HG03342 (cell line): ENCODE measurements around the gene CLCF1.

ENCODE experiments used
- ATAC-seq: cut with Tn5 transposase; IDR thresholded peaks from one replicate; pipeline ENCODE4 v1.9.1; 2021; ENCODE audit warnings: mild to moderate bottlenecking, moderate library complexity; ENCODE audit not compliant: unreplicated experiment

CLCF1 gene

DNA sequence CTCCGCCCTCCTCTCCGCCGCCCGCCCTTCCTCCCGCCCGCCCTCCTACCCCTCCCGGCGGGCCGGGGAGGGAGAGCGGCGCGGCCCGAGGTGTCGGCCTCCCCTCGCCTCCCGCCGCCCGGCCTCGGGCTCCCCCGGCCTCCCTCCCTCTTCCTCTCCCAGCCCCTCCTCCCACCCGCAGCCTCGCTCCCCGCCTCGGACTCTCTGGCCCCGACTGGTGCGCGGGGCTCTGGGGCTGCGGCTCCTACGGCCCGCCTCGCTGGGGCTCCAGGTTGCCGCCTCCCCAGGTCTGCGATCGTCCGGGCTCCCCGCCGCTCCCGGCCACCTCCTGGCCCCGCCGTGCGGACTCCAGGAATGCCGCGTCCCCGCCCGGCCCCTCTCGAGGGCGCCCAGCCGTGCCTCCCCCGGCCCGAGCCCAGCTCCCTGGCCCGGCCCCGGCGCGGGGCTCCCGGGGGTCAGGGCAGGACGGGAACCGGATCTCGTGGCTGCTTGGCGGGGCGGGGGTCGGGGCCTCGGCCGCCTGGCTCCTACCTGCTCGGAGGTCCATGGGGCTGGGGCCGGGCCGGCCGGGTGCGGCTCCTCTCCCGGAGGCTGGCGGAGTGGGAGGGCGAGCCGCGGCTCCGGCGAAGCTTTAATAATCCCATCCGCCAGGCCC lies at the start of gene CLCF1:
CLCF1 (minus strand) TSS at position 606 of the 655 bp plus-strand sequence; CDS start at position 547, 59 bp downstream.
- no peak for ATAC-seq

DNA sequence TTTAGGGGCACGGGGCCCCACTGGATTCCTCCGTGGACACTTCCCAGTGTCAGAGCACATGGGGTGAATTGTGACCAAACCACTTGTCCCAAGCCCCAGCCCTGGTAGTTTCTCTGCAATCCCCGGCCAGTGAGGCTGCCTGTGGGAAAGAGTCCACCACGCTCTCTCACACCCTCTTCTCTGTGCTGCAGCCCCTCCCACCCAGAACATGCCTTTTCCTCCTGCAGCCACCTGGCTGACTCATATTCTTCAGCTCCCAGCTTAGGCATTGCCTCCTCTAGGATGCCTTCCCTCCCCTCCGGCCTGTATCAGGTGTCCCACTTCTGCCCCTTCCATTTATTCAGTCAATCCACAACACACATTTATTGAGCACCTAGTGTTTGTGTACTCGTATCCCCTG lies 49.5 kb upstream of the CLCF1 start:
- no peak for ATAC-seq

DNA sequence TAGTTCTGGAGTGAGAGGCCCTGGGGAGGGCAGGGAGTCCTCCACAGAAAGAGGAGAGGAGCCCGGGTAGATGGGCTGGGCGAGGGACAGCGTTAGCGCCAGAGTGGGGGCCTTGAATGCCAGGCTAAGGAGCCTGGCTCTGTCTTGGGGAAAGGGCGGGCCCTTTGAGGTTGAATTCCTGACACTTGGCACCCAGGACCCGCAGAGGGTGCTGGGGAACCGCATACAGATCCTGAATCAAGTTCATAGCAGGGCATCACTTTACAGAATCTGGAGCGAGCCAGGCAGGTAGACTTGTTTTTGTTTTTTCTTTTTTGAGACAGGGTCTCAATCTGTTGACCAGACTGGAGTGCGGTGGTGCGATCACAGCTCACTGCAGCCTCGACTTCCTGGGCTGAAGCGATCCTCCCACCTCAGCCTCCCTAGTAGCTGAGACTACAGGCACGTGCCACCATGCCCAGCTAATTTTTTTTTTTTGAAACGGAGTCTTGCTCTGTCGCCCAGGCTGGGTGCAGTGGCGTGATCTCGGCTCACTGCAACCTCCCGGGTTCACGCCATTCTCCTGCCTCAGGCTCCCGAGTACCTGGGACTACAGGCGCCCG lies 48.1 kb upstream of the CLCF1 start:
- no peak for ATAC-seq

DNA sequence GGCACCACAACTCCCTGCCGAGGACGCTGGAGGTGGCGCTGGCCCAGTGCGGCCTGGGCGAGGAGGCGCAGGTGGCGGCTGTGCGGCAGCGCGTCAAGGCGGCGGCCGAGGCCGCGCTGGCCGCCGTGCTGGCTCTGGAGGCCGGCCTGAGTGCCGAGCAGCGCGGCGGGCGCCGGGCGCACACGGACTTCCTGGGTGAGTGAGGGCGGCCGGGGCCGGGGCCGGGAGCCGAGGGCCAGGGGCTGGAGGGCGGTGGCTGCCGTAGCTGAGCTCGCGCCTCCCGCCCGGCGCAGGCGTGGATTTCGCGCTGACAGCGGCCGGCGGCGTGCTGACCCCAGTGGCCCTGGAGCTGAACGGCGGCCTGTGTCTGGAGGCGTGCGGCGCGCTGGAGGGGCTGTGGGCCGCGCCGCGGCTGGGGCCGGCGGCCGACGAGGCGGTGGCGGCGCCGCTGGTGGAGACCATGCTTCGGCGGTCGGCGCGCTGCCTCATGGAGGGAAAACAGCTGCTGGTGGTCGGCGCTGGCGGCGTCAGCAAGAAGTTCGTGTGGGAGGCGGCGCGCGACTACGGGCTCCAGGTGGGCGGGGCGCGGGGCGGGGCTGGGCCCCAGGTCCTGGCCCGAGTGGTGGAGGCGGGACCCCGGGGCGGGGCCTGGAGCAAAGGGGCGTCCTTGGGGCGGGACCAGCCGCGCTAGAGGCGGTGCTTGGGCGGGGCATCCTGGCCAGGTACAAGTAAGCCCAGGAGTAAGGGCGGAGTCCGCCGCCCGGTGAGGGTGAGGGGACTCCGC lies 47.4 kb upstream of the CLCF1 start:
- ATAC-seq = peak; percentile 83

DNA sequence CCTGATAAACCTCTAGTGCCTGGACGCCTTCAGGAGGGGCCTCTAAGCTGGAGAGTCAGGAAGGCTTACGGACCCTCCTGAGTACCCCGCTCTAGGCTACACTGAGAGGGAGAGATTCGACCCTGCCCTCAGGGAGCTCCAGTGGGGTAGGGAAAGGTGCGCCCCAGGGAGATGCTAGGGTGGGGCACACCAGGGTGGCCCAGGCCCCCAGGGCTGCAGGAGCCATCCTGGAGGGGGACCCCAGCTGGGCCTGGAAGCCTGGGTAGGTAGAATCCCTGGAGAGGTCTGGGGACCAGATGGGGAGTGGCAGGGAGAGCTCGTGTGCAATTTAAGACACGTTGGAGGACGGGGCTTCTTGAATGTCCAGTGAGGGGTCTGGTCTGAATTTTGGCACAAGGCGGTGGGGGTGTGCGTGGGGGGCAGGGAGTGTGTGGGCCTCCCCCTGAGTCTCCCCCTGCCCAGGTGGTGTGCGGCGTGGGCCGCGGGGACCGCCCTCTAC lies 46.8 kb upstream of the CLCF1 start:
- no peak for ATAC-seq

DNA sequence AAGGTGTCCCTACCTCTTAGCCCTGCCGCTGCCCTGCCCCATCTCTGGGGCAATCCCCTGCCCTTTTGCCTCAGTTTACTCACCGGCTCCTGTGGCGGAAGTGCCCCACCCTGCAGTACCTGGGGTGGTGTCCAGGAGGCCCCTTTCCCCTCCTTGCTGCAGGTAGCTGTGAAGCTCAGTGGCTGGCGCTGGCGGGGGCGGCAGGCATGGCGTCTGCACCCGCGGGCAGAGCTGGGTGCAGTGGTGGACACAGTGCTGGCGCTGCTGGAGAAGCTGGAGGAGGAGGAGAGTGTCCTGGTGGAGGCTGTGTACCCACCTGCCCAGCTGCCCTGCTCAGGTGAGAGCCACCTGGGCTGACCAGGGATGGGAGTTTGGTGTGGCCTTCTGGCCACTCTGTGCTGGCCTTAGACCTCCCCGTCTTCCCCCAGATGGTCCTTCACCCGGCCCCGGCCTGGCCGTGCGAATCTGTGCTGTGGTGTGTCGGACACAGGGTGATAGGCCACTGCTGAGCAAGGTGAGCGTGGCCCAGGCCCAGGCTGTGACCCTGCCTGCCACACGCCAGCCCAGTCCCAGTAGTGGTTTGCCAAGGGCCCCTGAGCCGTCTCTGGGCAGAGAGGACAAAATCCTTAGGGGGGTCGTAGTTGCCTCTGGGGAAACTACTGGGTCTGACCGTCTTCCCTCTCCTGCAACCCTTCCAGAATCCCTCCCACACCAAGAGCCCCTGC lies 46.1 kb upstream of the CLCF1 start:
- ATAC-seq = no peak

DNA sequence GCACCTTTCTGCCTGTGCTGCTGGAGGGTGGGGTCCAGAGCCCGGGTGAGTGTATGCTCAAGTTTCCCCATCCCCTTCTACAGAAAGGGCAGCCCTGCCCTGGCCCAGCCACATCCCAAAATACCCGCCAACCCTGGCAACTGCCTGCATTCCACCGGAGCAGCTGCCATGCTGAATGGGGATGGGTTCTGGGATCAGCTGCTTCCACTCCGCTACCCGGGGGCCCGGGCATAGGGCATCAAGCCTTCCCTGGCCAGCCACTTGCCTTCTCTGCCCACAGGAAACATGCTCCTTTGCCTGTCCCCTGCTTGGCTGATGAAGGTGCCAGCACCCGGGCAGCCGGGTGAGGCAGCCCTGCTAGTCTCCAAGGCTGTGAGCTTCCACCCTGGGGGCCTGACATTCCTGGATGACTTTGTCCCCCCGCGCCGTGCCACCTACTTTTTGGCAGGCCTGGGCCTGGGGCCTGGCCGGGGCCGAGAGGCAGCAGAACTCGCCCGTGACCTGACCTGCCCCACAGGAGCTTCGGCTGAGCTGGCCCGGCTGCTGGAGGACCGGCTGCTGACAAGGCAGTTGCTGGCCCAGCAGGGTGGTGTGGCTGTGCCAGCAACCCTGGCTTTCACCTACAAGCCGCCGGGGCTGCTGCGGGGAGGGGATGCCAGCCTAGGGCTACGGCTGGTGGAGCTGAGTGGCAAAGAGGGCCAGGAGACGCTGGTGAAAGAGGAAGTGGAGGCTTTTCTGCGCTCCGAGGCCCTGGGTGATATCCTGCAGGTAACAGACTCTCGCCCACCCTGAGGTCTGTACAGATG lies 45.3 kb upstream of the CLCF1 start:
- ATAC-seq = no peak

DNA sequence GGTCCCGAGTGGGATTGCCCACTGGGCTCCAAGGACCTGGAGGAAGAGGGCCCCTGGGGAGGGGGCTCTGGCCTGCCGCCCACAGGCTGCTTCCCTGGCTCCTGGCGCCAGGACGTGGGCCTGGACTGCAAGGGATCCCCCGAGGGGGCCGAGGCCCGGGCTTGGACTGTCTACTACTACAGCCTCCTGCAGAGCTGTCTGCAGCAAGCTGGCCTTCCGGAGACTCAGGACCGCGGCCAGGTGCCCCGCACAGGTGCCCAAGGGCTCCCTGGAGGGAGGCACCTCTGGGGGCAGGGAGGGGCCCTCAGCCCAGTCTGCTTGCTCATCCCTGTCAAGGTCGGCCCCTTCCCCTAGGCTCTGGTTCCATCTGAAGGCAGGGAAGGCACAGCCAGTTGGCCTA lies 44.0 kb upstream of the CLCF1 start:
- no peak for ATAC-seq

DNA sequence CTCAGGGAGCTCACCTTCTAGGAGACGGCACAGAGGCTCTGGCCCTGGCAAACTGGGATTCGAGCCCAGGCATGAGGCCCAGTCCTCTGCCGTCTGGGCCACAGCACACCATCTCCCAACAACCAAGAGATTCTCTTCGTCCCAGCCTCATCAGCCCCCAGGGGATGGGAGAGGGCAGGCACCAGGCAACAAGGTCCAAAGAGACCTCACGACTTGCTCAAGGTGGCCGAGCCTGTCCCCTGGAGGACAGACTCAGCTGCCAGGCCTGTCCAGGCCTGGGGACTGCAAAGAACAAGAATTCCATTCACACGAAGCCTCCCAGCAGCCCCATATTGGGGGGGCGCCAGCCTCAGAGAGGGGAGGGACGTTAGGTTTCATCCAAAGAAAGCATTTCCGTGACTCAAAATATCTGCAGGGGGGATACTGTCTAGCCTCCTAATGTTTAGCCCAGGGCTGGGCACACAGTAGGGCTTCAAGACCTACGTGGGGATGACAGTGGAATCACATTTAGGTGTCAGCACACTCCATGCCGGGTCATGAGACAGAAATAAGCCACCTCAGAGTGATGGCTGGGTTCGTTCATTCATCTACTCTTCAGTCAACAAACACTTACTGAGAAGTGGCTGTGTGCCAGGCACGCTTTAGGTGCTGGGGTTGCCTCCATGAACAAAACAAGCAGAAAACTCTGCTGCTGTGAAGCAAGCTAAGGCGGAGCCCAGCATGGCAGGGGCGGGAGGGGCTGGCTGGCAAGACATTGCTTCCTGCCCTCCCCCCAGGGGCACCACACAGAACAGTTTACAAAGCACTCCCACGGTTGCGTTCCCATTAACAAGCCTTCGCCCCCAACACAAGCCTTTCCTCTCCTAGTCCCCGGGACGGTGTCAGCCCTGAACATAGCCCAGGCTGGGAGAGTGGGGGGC lies 43.3 kb upstream of the CLCF1 start:
- no peak for ATAC-seq

DNA sequence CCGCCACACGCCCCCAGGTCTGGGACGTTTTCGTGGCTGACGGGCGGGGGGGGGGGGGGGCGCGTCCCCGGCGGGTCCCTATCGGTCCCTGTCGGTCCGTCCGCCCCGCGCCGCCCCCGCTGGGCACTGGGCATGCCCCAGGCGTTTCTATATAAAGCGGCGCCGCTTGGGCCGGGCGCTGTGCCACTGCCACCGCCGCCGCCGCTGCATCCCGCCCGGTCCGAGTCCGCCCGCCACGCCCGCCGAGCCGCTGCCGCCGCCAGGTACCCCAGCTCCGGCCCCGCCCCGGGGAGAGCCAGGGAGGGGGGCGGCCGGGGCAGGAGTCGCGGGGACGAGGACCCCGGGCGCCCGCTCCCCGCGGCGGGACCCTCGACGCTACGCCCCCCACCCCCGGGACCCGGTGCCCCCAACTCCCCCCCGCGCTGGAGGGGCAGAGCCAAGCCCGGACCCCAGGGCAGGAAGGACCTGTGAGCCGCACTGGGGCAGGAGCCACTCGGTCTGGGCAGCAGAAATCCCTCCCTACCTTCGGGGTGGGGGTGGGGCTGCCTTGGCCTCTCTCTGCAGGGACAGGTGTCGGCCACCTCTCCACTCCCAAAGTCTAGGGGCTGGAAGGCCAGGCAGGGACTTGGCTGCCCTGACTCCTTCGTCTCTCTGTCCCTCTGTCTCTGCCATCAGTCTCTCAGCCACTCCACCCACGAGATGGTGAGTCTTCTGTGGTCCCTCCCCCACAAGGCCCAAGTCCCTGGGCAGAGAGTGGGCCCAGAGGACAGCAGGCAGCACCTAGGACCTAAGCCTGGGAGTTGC lies 42.3 kb upstream of the CLCF1 start, which contains the start of gene CARNS1:
CARNS1 (plus strand) TSS at position 178 of the 804 bp plus-strand sequence; CDS start at position 700, 522 bp downstream.
- ATAC-seq = no peak

DNA sequence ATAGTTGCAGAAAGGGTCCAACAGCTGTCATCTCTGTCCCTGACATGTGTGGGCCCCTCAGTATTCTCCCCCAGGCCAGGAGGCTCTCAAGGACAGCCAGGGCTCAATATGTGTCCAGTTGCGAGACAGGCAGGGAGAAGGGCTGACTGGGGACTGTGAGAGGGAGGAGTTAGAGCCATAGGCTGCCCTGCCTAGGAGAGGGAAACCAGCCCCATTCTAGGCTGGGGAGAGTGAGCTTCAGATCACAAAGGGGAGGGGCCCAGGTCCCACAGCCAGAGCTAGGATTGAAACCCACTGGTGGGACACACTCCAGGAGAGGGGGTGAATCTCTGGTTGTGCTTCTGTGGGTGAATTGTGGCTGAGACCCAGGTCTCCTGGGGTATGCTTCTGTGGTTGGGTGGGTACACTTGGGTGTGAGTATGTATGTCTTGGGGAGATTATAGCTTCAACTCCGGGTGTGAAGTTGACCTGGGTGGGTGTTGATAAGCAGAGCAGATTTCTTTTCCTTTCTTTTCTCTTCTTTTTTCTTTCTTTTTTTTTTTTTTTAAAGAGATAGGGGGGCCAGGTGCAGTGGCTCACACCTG lies 40.0 kb upstream of the CLCF1 start:
- no peak for ATAC-seq

DNA sequence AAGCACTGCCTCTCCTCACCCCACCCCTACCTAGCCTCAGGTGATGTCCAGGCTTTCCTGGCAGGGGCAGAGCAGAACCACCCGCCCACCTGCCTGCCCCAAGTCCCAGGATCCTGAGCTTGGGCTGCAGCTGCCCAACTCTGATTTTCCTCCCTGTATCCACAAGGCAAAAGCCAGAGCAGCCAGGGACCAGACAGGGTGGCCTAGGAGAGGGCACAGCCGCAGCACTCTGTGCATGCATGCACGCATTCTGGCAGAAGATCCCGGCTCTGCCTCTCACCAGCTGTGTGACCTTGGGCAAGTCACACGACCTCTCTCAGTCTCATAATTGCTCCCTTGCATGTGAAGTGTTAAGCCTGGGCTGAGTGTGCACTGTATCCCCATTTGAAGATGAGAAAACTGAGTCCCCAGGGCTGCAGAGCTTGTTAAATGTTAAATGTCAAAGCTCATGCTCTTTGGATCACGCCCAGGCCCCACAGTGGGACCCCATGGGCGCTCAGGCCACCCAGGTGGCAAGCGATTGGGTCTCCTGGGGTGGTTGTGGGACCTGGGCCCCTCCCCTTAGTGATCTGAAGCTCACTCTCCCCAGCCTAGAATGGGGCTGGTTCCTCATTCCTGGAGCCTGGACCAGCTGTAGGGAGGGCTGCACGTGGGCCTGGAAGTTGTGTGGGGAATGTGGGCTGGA lies 39.2 kb upstream of the CLCF1 start:
- ATAC-seq = no peak

DNA sequence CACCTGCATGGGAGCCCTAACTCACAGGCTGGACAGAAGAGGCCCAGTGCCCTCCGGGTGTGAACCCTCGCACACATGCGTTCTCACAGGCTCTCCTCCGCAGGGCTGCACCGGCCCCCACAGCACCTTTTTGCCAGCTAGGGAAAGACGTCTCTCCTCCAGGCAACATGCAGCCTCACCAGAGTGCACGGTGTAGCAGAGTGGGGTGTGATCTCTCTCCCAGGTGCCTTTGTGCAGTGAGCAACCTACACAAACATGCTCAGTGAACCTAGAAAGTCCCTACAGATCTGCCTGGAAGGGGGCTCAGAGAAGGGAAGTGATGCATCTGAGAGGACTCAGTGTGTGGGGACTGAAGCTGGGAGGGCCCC lies 38.4 kb upstream of the CLCF1 start:
- no peak for ATAC-seq

DNA sequence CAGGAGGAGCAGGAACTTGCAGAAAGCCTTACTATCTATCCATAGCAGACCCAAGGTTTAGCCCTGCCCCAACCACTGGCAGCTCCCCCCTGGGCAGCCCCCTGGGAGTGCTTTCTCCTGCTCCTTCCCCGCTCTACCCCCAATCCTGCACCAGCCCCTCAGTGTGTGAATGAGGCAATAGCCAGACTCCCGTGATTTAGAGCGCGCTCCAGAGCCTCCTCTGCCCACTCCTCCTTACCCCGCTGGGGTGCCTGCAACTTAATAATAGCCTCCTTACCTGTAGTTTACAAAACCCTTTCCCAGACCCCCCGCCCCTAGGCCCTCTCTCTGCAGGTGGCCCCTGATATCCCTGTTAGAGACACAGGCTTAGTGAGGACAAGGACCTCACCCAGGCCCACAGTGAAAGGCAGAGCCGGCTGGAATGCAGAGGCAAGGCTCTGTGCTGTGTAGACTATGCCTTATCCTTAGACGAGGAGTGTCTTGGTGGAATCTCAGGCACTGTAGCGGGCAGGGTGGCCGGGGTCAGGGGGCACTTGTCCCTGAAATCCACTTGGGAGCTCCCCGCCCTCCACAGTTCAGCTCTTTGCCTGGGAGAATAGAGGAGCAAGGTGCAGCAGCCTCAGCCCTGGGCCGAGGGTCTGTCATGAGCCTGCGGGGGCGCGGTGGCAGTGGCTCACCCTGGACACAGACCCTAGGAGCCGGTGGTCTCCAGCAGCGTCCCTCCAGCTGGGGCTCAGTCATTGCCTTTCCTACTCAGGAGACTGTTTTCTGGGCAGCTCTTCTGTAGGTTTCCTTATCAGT lies 37.8 kb upstream of the CLCF1 start:
- ATAC-seq = no peak

DNA sequence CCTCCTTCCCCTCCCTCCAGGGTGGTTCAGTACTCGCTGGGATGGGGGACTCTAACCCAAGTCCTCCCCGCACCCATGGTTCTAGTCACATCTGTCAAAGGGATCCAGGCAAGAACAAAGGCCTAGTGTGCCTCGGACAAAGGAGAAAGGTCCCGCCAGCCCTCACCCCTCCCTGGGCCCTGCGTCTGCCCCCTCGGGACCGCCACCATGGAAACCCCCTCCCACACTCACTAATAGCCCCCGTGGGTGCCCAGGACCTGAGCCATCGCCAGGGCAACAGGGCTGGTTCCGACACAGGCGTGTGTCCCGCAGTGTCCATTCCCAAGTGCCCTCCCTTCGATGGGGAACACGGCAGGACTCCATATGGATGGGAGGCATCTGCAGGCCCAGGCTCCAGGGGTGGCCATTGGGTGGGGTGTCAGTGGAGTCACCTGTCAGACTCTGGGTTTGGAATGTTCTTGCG lies 37.0 kb upstream of the CLCF1 start:
- ATAC-seq = no peak

DNA sequence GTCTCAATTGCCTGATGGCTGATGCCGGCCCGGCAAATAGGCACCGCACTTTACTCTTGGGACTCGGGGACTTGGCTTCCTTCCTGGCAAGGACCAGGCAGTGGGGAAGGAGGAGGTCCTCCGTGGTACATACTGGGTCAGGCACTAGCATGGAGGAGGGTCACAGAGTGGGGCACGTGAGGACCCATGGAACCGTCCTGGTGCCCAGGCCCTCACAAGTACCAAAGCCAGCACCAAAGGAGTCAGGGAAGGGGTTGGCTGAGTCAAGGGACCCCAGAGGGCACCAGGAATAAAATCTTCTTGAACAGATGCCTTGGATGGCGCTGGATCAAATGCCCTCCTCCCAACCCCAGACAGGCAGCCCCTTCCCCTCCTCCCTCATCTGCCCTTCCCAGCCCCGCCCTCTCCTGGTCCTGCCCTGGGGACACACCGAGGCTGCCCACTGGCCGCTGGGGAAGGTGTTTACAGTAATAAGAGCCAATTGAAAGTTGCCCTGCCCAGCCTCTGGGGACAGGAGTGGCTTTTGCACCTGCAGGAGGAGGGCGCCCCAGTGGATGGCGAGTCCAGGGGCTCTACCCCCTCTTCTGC lies 36.5 kb upstream of the CLCF1 start:
- ATAC-seq = no peak
